ENCODE data around the gene OR2V2. TPM values are rescaled to one million over a fixed set of nuclear protein-coding genes. Genes with fewer than 3 reads are reported as not detected.

OR2V2 gene
- total and polyA plus RNA-seq, 2 donors (not counting 1 experiment from before 2014, with no cell fraction given), result not detected

DNA sequence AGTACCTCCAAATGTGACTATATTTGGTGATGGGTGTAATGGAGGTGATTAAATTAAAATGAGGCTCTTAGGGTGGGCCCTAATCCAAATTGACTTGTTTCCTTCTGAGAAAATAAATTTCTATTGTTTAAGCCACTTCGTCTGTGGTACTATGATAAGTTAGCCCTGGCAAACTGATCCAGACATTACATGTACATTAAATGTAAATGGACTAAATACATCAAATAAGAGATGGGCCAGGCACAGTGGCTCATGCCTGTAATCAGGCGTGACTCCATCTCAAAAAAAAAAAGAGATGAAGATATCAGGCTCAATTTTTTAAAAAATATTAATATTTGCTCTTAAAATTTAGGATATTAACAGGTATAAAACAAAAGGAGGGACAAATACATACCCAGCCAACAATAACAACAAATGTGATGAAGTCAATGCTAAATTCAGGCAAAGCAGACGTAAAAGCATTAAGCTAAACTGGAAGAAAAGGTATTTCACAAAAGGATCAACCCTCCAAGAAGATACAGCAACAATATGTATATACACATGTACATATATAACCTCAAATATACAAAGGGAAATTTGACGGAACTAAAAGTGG lies 10.9 kb upstream of the OR2V2 start:
- ChIA-PET CTCF (no interaction called here), POLR2A (no interaction called here)
- Histone ChIP-seq H3K9ac (ENCODE audit: low read length) (no peak overlapping the region), H4K20me1 (ENCODE audit: control insufficient read depth, insufficient read depth, low read length, poor library complexity, severe bottlenecking) (no peaks in the 10 kb centered on the region), H3K36me3 (replicated peaks in 1 of 2; ENCODE audit: control extremely low read depth in 1 of 2, control insufficient read depth in 1 of 2, extremely low read depth in 1 of 2, insufficient read depth in 2 of 2, low read length in 1 of 2) (no peaks in the 10 kb centered on the region), H3K4me1 (ENCODE audit: control insufficient read depth in 2 of 2, insufficient read depth in 2 of 2, low read length in 2 of 2) (no peaks in the 10 kb centered on the region), H3K4me2 (replicated peaks; ENCODE audit: low read depth, low read length, poor library complexity, severe bottlenecking) (no peak overlapping the region), H3K9me3 (ENCODE audit: control extremely low read depth in 1 of 3, control insufficient read depth in 2 of 3, insufficient read depth in 1 of 3, low read length in 2 of 3) (peaks cover 0 to 23% (median 3%) of the 10 kb centered on the region in 3 donors), H3K4me3 (ENCODE audit: control extremely low read depth in 1 of 5, extremely low read depth in 1 of 5, insufficient read depth in 1 of 5, low read depth in 2 of 5, low read length in 4 of 5) (no peak overlapping the region), H2AFZ (ENCODE audit: insufficient read depth, low read depth, low read length, poor library complexity, severe bottlenecking) (no peak overlapping the region), H3K79me2 (ENCODE audit: control insufficient read depth, insufficient read depth, low read length) (no peaks in the 10 kb centered on the region), H3K27ac (ENCODE audit: low read length in 2 of 2) (no peak overlapping the region), H3K27me3 (replicated peaks in 1 of 4; ENCODE audit: control extremely low read depth in 1 of 4, control insufficient read depth in 3 of 4, insufficient read depth in 4 of 4, low read length in 3 of 4) (peaks cover 0 to 11% (median 2%) of the 10 kb centered on the region in 4 experiments)
- WGBS (ENCODE audit: insufficient coverage), result no CpG with 5 or more reads among the region's 4 CpGs
- no peak for TF ChIP-seq CTCF (IDR thresholded peaks at IDR 0.05)
- no peak for TF ChIP-seq EZH2 (IDR thresholded peaks at IDR 0.05; ENCODE audit: borderline replicate concordance, insufficient read depth, low read depth, low read length, poor library complexity, severe bottlenecking)
- ATAC-seq (ENCODE audit: low read depth) (no peak), DNase-seq (no peak)
- Mint-ChIP-seq H3K4me1 (no peaks in the 10 kb centered on the region), H3K27ac (no peak overlapping the region), H3K27me3 (peaks cover 35% of the 10 kb centered on the region), H3K4me3 (no peak overlapping the region), H3K9me3 (ENCODE audit: insufficient read depth) (peaks cover 5% of the 10 kb centered on the region)
- intact Hi-C loops (cut with micrococcal nuclease), result no loop called here

DNA sequence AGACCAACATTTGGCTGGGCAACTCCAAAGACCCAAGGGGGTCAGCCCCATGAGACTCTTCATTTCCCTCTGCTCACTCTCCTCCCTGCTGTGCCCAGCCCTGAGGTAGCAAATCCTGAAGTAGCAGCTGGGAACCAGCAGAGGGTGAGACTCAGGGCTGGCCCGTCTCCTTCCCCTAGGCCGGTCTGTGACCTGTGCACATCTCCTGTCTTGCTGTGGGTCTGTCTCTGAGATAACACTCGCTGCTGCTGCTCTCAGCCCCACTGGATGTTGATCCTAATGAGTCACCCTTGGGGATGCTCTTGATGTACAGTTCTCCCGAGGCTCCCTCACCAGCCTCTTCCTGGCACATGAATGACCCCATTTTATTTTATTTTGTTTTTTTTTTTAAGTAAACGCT lies 9.1 kb upstream of the OR2V2 start:
- POLR2A ChIA-PET, result no interaction called here
- Histone ChIP-seq H3K4me1 (ENCODE audit: control insufficient read depth in 2 of 2, insufficient read depth in 2 of 2, low read length in 2 of 2) (no peaks in the 10 kb centered on the region), H3K4me3 (ENCODE audit: control extremely low read depth in 1 of 5, extremely low read depth in 1 of 5, insufficient read depth in 1 of 5, low read depth in 2 of 5, low read length in 4 of 5) (no peak overlapping the region), H2AFZ (ENCODE audit: insufficient read depth, low read depth, low read length, poor library complexity, severe bottlenecking) (no peak overlapping the region), H3K9ac (ENCODE audit: low read length) (no peak overlapping the region), H4K20me1 (ENCODE audit: control insufficient read depth, insufficient read depth, low read length, poor library complexity, severe bottlenecking) (no peaks in the 10 kb centered on the region), H3K4me2 (replicated peaks; ENCODE audit: low read depth, low read length, poor library complexity, severe bottlenecking) (no peak overlapping the region), H3K27me3 (replicated peaks in 1 of 4; ENCODE audit: control extremely low read depth in 1 of 4, control insufficient read depth in 3 of 4, insufficient read depth in 4 of 4, low read length in 3 of 4) (peaks cover 0 to 10% (median 0%) of the 10 kb centered on the region in 4 experiments), H3K9me3 (ENCODE audit: control extremely low read depth in 1 of 3, control insufficient read depth in 2 of 3, insufficient read depth in 1 of 3, low read length in 2 of 3) (peaks cover 0 to 23% (median 3%) of the 10 kb centered on the region in 3 donors), H3K27ac (ENCODE audit: low read length in 2 of 2) (no peak overlapping the region), H3K79me2 (ENCODE audit: control insufficient read depth, insufficient read depth, low read length) (no peaks in the 10 kb centered on the region), H3K36me3 (replicated peaks in 1 of 2; ENCODE audit: control extremely low read depth in 1 of 2, control insufficient read depth in 1 of 2, extremely low read depth in 1 of 2, insufficient read depth in 2 of 2, low read length in 1 of 2) (no peaks in the 10 kb centered on the region)
- 73% methylated on average over 3 of the region's 5 CpGs for WGBS (ENCODE audit: insufficient coverage)
- Mint-ChIP-seq H3K27me3 (peaks cover 28% of the 10 kb centered on the region), H3K27ac (no peak overlapping the region), H3K4me3 (no peak overlapping the region), H3K9me3 (ENCODE audit: insufficient read depth) (peaks cover 5% of the 10 kb centered on the region), H3K4me1 (no peaks in the 10 kb centered on the region)
- DNase-seq (no peak), ATAC-seq (ENCODE audit: low read depth) (no peak)
- TF ChIP-seq EZH2 (IDR thresholded peaks at IDR 0.05; ENCODE audit: borderline replicate concordance, insufficient read depth, low read depth, low read length, poor library complexity, severe bottlenecking) (no peak), CTCF (IDR thresholded peaks at IDR 0.05) (no peak)
- CTCF ChIA-PET, result no interaction called here
- intact Hi-C loops (cut with micrococcal nuclease), result no loop called here

Data from B cell (primary cell).